SJCRH30 (cell line): ENCODE results near the gene RSPH9. TPM values are rescaled to one million over a fixed set of nuclear protein-coding genes. Genes with fewer than 3 reads are reported as not detected.
"Not testable (repeated sequence)": the region's sequence is repeated elsewhere in the genome, so short reads cannot be mapped to it uniquely, and the experiment has no call there.

Source experiments
- DNase-seq, 2 experiments: peaks; one replicate each; pipeline ENCODE4 v3.0.0-alpha.2; 2015 to 2020
- H3K27ac ChIP-seq: fragments of 250-450 bp; sonication (Bioruptor Pico); 2 replicates; pipeline ENCODE4 v1.5.1; 2020; ENCODE audit warnings: mild to moderate bottlenecking, moderate library complexity
- H3K27me3 ChIP-seq: fragments of 250-450 bp; sonication (Bioruptor Pico); 2 replicates; pipeline ENCODE4 v1.5.1; 2020; ENCODE audit warnings: mild to moderate bottlenecking, moderate library complexity
- H3K36me3 ChIP-seq: fragments of 250-450 bp; sonication (Bioruptor Pico); 2 replicates; pipeline ENCODE4 v1.5.1; 2020; ENCODE audit warnings: mild to moderate bottlenecking, moderate library complexity
- H3K4me1 ChIP-seq: fragments of 250-450 bp; sonication (Bioruptor Pico); 2 replicates; pipeline ENCODE4 v1.5.1; 2020; ENCODE audit warnings: mild to moderate bottlenecking, moderate library complexity
- H3K4me3 ChIP-seq: fragments of 250-450 bp; sonication (Bioruptor Pico); 2 replicates; pipeline ENCODE4 v1.5.1; 2020; ENCODE audit warnings: mild to moderate bottlenecking, moderate library complexity
- H3K9me3 ChIP-seq: fragments of 250-450 bp; sonication (Bioruptor Pico); replicated peaks from 2 replicates; pipeline ENCODE4 v1.5.1; 2020; ENCODE audit warnings: mild to moderate bottlenecking, moderate library complexity
- total RNA-seq: library from RNA; depleted of rRNA; stranded (reverse); fragments of >200 nt; shearing (Covaris generic); gene quantifications from 2 replicates; pipeline ENCODE4 v1.2.3, GENCODE V29; 2014

Gene RSPH9
- total RNA-seq, 1 experiment from 2014 or later: not detected

- Histone ChIP-seq H3K4me1 (0 out of 2 replicates have a peak, but pooled peaks cover 5% of the 10 kb centered on the region), H3K4me3 (no peak overlapping the region), H3K9me3 (no peaks in the 10 kb centered on the region), H3K36me3 (peaks cover 29% of the 10 kb centered on the region), H3K27ac (no peak overlapping the region), H3K27me3 (no peaks in the 10 kb centered on the region)
- no peak for DNase-seq
Observed at GRCh38 chr6:43682724-43683429, 38.0 kb downstream of the RSPH9 start.

DNA sequence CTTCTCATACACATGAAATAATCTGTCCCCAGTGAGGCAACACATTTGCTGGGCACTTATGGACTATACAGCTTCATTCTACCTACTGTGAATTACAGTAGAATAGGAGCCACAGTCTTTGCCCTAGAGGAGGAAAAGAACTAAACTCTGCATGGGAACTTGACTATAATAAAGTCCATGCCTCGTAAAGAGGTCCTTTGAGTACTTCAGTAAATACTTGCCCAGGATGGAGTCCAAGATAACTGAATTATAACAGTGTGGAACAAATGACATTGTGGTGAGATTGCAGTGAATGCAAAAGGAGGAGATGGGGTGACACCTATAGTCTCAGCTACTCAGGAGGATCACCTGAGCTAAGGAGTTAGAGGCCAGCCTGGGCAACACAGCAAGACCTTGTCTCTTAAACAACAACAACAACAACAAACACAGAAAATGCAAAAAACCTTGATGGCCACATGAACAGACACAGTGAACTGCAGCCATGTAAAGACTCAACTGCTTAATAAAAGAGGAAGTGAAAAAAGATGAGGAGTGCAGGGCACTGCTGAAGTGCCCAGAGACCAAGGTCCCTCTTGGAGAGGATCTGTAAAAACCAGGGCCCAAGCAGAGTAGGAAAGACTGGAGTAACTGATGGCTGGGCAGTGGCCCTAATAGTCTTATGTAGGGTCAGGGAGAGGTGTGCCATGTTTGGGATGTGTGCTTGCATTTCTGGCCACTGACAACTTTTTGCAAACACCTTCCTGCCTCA is 39.0 kb downstream of the RSPH9 start:
- peaks cover 8% of the 10 kb centered on the region; the same call in 1 of the 2 replicates for H3K4me1 ChIP-seq
- H3K27me3 ChIP-seq: no peaks in the 10 kb centered on the region
- H3K27ac ChIP-seq: no peak overlapping the region
- no peak for DNase-seq
- no peak overlapping the region for H3K4me3 ChIP-seq
- no peaks in the 10 kb centered on the region for H3K9me3 ChIP-seq
- H3K36me3 ChIP-seq: peaks cover 22% of the 10 kb centered on the region

GRCh38 chr6:43687079-43687436 is 42.2 kb downstream of the RSPH9 start:
- no peak for DNase-seq
- H3K4me1 ChIP-seq: peaks cover 8% of the 10 kb centered on the region; the same call in 1 of the 2 replicates
- peak overlapping the region; percentile 80 for H3K4me3 ChIP-seq
- H3K36me3 ChIP-seq: peaks cover 8% of the 10 kb centered on the region; the same call in 1 of the 2 replicates
- no peaks in the 10 kb centered on the region for H3K9me3 ChIP-seq
- H3K27ac ChIP-seq: peak overlapping the region; percentile 55
- no peaks in the 10 kb centered on the region for H3K27me3 ChIP-seq

DNA sequence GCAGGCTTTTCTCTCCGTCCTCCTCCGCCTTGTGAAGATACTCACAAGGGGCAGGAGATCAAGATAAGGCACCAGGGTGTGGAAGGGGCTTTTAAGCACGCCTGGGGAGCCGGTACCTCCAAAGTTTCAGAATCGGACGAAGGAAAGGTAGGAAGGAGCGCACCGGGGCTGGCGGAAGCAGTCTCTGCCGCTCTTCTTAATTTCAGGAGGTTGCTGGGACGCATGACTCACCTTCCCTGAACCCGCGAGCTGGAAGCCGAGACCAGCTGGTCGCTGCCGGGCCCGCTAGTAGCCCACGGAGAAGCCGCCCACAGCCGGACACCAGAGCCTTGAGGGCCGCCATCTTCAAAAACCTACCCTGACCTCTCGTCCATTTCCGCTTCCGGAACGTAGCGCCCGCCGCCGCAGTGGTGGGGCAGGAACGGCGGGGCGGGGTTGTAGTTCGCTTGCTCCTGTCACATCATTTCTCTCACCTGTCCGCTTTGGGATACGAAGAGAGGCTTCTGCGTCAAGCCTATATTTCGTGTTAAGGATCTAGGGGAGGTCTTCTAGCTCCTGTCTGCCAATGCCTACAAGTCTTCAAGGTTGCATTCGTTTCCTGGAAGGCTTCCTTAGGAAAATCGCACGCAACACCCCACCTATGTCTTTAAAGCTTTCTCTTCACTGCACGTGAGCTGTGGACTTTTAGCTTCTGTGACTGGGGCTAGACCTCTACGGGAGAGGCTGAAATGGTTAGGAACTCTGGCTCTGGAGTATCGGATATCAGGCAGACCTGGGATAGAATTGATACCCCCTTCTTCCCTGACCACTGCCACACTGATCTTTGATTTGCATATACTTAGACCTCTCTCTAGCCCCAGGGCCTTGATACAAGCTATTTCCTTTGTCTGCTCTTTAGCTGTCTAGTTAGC is 42.9 kb downstream of the RSPH9 start, which contains the start of gene MRPS18A:
Gene MRPS18A, minus strand, starts transcription at position 355 of the 911 bp plus-strand sequence. Its CDS starts 12 bp downstream, at position 343.
- no peaks in the 10 kb centered on the region for H3K9me3 ChIP-seq
- peak; percentile 78 to 79 for DNase-seq
- H3K4me1 ChIP-seq: peaks cover 8% of the 10 kb centered on the region; the same call in 1 of the 2 replicates
- peak within 1 kb of the TSS; percentile 55 for H3K27ac ChIP-seq
- H3K36me3 ChIP-seq: 0 out of 2 replicates have a peak, but pooled peaks cover 4% of the 10 kb centered on the region
- no peaks in the 10 kb centered on the region for H3K27me3 ChIP-seq
- H3K4me3 ChIP-seq: peak within 1 kb of the TSS; percentile 80

DNA sequence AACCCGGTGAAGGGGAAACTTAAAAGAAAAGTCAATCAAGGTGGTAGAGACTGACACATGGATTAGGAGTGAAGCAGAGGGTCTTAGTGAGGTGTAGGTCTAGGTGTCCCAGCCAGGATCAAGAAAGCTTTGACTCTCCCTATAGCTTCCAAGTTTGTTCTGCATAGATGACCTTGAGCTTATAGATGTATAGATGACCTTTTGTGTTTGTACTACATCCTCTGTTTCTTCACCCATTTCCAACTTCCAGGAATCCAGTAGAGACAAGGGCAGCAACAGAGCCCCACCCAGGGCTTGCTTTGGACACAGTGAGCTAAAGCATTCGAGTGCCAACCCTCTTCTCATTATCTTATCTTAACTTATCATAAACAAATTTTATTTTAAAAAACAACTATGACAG is 44.6 kb downstream of the RSPH9 start:
- Histone ChIP-seq H3K4me3 (no peak overlapping the region), H3K4me1 (peaks cover 8% of the 10 kb centered on the region), H3K27ac (no peak overlapping the region), H3K36me3 (0 out of 2 replicates have a peak, but pooled peaks cover 4% of the 10 kb centered on the region), H3K9me3 (no peaks in the 10 kb centered on the region), H3K27me3 (no peaks in the 10 kb centered on the region)
- no peak for DNase-seq

DNA sequence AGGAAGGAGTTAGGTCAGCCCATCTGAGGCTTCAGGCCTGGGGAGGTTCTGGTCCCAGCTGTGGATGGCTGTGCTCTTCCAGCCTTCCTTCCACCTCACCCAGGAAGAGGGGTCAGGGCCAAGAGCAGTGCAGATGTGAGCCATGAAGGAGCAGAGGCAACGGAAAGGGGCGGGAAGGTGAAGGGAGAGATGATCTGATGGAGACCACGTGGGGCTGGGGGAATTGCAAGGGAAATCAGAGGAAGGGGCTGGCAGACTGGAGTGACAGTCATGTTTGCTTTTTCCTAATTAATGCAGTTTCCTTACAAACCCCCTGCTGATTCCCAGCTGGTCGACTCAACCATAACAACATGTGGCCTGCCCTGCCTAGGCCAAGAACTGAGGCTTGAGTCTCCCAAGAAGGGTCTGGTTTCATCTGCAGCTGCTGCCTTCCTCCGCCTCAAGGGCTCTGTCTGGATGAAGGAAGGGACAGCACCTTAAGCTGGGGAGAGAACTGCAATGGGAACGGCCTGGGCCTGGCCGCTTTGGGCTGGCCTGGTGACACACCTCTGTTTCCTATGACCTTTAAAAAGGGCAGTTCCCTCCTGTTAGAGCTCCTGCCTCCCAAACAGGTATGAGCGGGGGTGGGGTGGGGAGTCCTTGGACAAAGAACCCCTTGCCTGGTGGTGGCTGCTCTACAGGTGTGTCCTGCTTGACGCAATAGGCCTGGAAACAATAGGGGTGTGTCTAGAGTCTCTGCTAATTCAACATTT is 50.6 kb downstream of the RSPH9 start:
- peaks cover 49% of the 10 kb centered on the region for H3K4me1 ChIP-seq
- H3K27ac ChIP-seq: peak overlapping the region; percentile 60
- H3K27me3 ChIP-seq: no peaks in the 10 kb centered on the region
- DNase-seq: peak; percentile 84 to 91
- H3K36me3 ChIP-seq: no peaks in the 10 kb centered on the region
- H3K9me3 ChIP-seq: no peaks in the 10 kb centered on the region
- no peak overlapping the region for H3K4me3 ChIP-seq

- Histone ChIP-seq H3K9me3 (no peaks in the 10 kb centered on the region), H3K36me3 (no peaks in the 10 kb centered on the region), H3K4me1 (peaks cover 49% of the 10 kb centered on the region), H3K27ac (peak overlapping the region; percentile 60), H3K4me3 (no peak overlapping the region), H3K27me3 (no peaks in the 10 kb centered on the region)
- DNase-seq: no peak
Observed at GRCh38 chr6:43695967-43696291, 51.1 kb downstream of the RSPH9 start.

DNA sequence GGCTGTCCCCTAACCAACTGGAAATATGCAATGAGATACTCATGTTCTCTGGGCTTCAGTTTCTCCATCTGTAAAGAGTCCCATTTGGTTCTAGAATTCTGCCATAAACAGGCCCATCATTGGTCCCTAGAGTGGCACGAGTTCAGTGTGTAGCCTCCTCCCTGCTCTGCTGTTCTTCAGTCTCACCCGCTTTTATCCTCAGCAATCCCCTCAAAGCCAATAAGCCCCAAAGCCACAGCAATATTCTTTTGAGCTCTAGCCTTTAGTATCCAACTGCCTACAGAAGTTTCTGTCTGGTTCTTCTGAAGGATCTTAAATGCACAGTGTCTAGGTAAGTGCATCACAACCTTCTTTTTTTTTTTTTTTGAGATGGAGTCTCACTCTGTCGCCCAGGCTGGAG is 52.6 kb downstream of the RSPH9 start:
- DNase-seq: no peak
- Histone ChIP-seq H3K4me3 (no peak overlapping the region), H3K36me3 (no peaks in the 10 kb centered on the region), H3K27ac (no peak overlapping the region), H3K27me3 (no peaks in the 10 kb centered on the region), H3K4me1 (peaks cover 59% of the 10 kb centered on the region), H3K9me3 (no peaks in the 10 kb centered on the region)

DNA sequence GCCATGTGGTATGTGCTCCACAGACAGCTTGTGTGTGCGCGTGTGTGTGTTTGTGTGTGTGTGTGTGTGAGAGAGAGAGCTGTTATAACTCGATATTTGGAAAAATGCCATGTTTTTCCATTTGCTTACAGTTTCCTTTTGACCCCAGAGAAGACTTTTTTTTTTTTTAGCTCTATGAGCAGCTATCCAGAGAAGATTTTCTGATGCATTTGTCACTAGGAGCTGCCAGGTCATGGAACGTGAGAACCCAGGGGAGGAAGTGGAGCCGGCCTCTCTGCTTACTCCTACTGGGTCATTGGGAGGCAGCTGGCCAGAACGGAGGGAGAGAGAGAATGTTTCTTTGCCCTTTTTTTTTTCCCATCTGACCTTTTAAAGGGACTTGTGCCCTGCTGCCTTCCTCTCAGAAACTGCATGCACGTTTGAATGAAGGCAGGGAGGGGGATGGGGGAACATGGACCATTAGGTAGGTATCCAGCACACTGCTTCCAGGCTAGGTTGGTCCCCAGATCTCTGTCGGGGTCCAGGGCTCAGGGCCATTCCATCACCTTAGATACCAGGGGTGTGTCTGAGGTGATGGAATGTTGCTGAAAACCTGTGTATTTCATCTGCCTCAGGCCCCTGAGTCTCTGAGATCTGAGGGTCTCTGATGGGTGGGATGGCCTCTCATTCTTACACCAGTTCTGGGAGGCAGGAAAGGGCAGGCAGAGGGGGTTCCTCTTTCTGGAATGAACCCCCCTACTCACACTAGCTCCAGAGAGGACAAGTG is 53.9 kb downstream of the RSPH9 start:
- peak; percentile 54 to 74 for DNase-seq
- Histone ChIP-seq H3K4me1 (peaks cover 68% of the 10 kb centered on the region), H3K9me3 (no peaks in the 10 kb centered on the region), H3K36me3 (no peaks in the 10 kb centered on the region), H3K4me3 (no peak overlapping the region), H3K27me3 (no peaks in the 10 kb centered on the region), H3K27ac (peak overlapping the region; percentile 20; the same call in 1 of the 2 replicates)

DNA sequence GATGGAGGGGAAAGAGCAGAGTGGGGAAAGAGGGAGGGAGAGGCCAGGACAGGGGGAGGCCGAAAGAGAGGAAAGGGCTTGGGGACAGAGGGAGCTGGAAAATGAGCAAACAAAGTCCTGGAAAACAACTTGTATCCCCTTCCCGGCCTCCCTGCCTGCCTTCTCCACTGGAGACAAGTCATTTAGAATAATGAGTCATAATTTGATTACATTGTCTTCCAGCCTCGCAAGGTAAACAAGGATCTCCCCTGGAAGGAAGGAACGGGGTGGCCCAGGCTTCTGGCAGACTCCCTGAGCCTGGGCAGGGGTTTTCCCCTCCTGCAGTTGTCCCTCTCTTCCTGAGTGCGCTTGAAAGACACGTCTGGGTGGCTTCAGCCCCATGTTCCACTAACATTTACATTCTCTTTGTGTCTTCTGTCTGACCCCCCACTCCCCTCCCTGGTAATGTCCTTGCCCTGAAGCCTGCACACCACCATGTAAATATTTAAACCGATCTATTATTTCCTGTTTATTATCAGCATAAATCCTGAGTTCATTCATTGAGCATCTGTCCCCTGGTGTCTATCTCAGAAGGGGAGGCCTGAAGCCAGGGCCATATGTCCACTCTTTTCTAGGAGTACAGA is 54.8 kb downstream of the RSPH9 start:
- H3K4me3 ChIP-seq: no peak overlapping the region
- peak overlapping the region; percentile 20; the same call in 1 of the 2 replicates for H3K27ac ChIP-seq
- no peaks in the 10 kb centered on the region for H3K27me3 ChIP-seq
- peaks cover 68% of the 10 kb centered on the region for H3K4me1 ChIP-seq
- H3K36me3 ChIP-seq: no peaks in the 10 kb centered on the region
- DNase-seq: peak; percentile 20 to 48
- H3K9me3 ChIP-seq: no peaks in the 10 kb centered on the region

DNA sequence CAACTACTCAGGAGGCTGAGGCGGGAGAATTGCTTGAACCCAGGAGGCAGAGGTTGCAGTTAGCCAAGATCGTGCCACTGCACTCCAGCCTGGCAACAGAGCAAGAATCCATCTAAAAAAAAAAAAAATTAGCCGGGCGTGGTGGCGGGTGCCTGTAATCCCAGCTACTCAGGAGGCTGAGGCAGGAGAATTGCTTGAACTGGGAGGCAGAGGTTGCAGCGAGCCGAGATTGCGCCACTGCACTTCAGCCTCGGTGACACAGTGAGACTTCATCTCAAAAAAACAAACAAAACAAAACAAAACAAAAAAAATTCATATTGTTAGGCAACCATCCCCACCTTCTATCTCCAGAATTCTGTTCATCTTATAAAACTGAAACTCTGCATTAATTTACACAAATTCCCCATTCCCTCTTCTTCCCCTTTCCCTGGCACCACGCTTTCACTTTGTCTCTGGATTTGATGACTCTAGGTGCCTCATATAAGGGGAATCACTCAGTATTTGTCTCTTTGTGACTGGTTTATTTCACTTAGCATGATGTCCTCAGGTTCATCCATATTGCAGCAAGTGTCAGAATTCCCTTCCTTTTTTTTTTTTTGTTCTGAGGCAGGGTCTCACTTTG is 56.2 kb downstream of the RSPH9 start:
- DNase-seq, H3K36me3 ChIP-seq, H3K27ac ChIP-seq, H3K4me3 ChIP-seq, H3K9me3 ChIP-seq, H3K27me3 ChIP-seq: not testable (repeated sequence)
- H3K4me1 ChIP-seq: peaks cover 57% of the 10 kb centered on the region

DNA sequence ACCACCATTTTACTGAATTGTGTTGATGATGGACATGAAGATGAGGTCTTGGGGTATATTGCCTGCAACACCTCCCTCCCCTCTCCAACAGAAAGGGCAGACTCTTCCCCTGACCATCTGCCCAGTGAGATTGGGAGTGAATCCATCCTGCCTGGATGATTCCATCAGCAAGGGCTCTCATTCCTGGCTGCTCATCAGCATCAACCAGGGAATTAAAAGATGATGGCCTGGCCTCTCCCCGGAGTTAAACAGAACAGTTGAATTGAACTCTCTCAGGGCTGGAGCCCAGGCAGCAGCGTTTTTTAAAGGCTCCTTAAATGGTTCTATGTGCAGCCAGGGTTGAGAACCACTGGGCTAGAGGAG is 57.3 kb downstream of the RSPH9 start:
- Histone ChIP-seq H3K9me3 (no peaks in the 10 kb centered on the region), H3K27me3 (no peaks in the 10 kb centered on the region), H3K27ac (peak overlapping the region; percentile 75)

More for the DNA sequence above, 57.3 kb downstream of the RSPH9 start:
- Histone ChIP-seq H3K36me3 (no peaks in the 10 kb centered on the region), H3K4me1 (peaks cover 66% of the 10 kb centered on the region), H3K4me3 (peak overlapping the region; percentile 30)
- DNase-seq: peak in 1 of 2 experiments; percentile 60
